HG03571 (cell line): ENCODE data around the gene CDC7.

ENCODE experiments used
- ATAC-seq: cut with Tn5 transposase; IDR thresholded peaks from one replicate; pipeline ENCODE4 v1.9.1; 2021; ENCODE audit not compliant: unreplicated experiment

Gene CDC7

DNA sequence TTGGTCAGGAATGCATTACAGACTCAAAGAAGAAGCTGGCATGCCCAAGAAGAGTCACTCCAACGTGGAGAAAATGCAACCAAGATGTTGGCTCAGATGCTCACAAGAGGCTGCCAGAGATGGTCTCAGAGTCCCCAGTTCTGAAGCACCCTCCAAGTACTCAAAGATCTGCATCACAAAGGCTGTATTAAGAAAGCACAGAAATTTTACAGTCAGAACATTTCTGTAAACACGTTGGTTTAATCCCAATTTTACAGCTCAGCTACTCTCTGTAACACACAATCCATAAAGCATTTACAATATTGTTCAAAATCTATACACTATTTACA lies 69.4 kb downstream of the CDC7 start:
- no peak for ATAC-seq

DNA sequence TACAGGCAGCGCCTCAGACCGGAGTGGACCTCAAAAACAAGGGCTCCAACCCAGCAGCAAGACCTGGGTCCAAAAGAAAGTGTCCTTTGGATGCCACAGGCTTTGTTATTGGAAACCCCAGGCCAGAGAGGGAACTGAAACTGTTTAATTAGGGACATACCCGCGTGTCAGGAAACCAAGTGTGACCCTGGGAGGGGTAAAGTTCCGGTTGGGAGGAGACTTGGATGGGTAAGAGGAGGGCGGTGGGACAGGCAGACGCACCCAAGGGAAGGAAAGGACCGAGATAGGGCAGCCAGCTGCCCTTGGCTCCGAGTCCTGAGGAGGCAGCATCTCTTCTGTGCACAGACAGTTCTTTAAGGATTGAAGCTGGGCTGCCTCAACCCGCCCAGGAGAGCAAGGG lies 71.4 kb downstream of the CDC7 start:
- peak; percentile 78 for ATAC-seq
